HEK293 (cell line): ENCODE results near the gene CDKN2AIP.

Experiments used
- CTCF ChIA-PET: fragments of 350-600 bp; formaldehyde crosslinking; extraction: SDS; loops from one replicate; lab custom pipeline; 2021; ENCODE audit warnings: antibody characterized with exemption; lab: Yijun Ruan, JAX
- POLR2A ChIA-PET: fragments of 300-600 bp; formaldehyde crosslinking; extraction: SDS; loops from one replicate; lab custom pipeline; 2020; ENCODE audit warnings: antibody characterized with exemption, inconsistent platforms; lab: Yijun Ruan, JAX
- H3K27ac ChIP-seq: fragments of 200-500 bp; sonication (Bioruptor generic); 2 replicates; pipeline ENCODE4 v1.5.1; 2014; ENCODE audit warnings: low read depth, low read length, control low read depth, inconsistent platforms; ENCODE audit errors: extremely low read depth
- H3K36me3 ChIP-seq, 2 experiments: fragments of 200-500 bp in 1 of 2; sonication (Bioruptor generic) in 1 of 2; 1 replicate in 1 of 2; 2 replicates in 1 of 2; pipeline ENCODE4 v1.5.1; 2014 to 2017; ENCODE audit warnings: inconsistent platforms in 2 of 2, low read length in 2 of 2; ENCODE audit not compliant: control insufficient read depth in 2 of 2, insufficient read depth in 1 of 2
- H3K4me1 ChIP-seq: fragments of 200-500 bp; sonication (Bioruptor generic); 2 replicates; pipeline ENCODE4 v1.5.1; 2014; ENCODE audit warnings: mild to moderate bottlenecking, low read length, inconsistent platforms; ENCODE audit not compliant: control insufficient read depth, insufficient read depth
- H3K4me3 ChIP-seq: 2 replicates; pipeline ENCODE4 v1.5.1; 2011; ENCODE audit warnings: low read depth, mild to moderate bottlenecking, control low read depth, low read length, moderate library complexity
- H3K9me3 ChIP-seq: fragments of 200-500 bp; sonication (Bioruptor generic); 2 replicates; pipeline ENCODE4 v1.5.1; 2014; ENCODE audit warnings: low read depth, low read length, inconsistent platforms; ENCODE audit not compliant: control insufficient read depth, insufficient read depth
- BCL6B ChIP-seq: fragments of 450-650 bp; formaldehyde crosslinking; IDR thresholded peaks from 2 replicates; pipeline ENCODE4 v1.5.1; 2017; ENCODE audit warnings: missing biosample characterization, missing genetic modification characterization
- KLF17 ChIP-seq: fragments of 450-650 bp; formaldehyde crosslinking; IDR thresholded peaks from 2 replicates; pipeline ENCODE4 v1.5.1; 2016; ENCODE audit warnings: missing biosample characterization, missing genetic modification characterization
- KLF7 ChIP-seq: fragments of 450-650 bp; formaldehyde crosslinking; IDR thresholded peaks from 2 replicates; pipeline ENCODE4 v1.5.1; 2016; ENCODE audit warnings: missing biosample characterization, missing genetic modification characterization, borderline replicate concordance
- KLF8 ChIP-seq: fragments of 450-650 bp; formaldehyde crosslinking; IDR thresholded peaks from 2 replicates; pipeline ENCODE4 v1.5.1; 2016; ENCODE audit warnings: missing biosample characterization, missing genetic modification characterization
- SP3 ChIP-seq: fragments of 450-650 bp; formaldehyde crosslinking; IDR thresholded peaks from 2 replicates; pipeline ENCODE4 v1.5.1; 2016; ENCODE audit warnings: missing biosample characterization, missing genetic modification characterization
- TCF7L2 ChIP-seq: IDR thresholded peaks from 2 replicates; pipeline ENCODE4 v1.6.1; 2011; ENCODE audit warnings: low read depth, mild to moderate bottlenecking, inconsistent platforms, low read length, moderate library complexity, borderline replicate concordance
- TRIM28 ChIP-seq: IDR thresholded peaks from 2 replicates; pipeline ENCODE4 v1.6.1; 2011; ENCODE audit warnings: low read length, control low read depth, borderline replicate concordance
- ZNF140 ChIP-seq: fragments of 450-650 bp; formaldehyde crosslinking; IDR thresholded peaks from 2 replicates; pipeline ENCODE4 v1.5.1; 2016; ENCODE audit warnings: missing biosample characterization, missing genetic modification characterization
- ZNF184 ChIP-seq: fragments of 450-650 bp; IDR thresholded peaks from 2 replicates; pipeline ENCODE4 v1.5.1; 2018; ENCODE audit warnings: missing biosample characterization, mild to moderate bottlenecking, missing genetic modification characterization
- ZNF248 ChIP-seq: fragments of 450-650 bp; formaldehyde crosslinking; IDR thresholded peaks from 2 replicates; pipeline ENCODE4 v1.5.1; 2017; ENCODE audit warnings: missing biosample characterization, missing genetic modification characterization
- ZNF292 ChIP-seq: fragments of 450-650 bp; formaldehyde crosslinking; IDR thresholded peaks from 2 replicates; pipeline ENCODE4 v1.5.1; 2016; ENCODE audit warnings: low read depth, missing biosample characterization, missing genetic modification characterization, borderline replicate concordance
- ZNF335 ChIP-seq: fragments of 450-650 bp; formaldehyde crosslinking; conservative IDR thresholded peaks from 2 replicates; pipeline ENCODE4 v1.5.1; 2016; ENCODE audit warnings: missing biosample characterization, missing genetic modification characterization
- ZNF362 ChIP-seq: fragments of 450-650 bp; formaldehyde crosslinking; IDR thresholded peaks from 2 replicates; pipeline ENCODE4 v1.5.1; 2016; ENCODE audit warnings: missing biosample characterization, missing genetic modification characterization
- ZNF416 ChIP-seq: fragments of 450-650 bp; formaldehyde crosslinking; IDR thresholded peaks from 2 replicates; pipeline ENCODE4 v1.5.1; 2016; ENCODE audit warnings: missing biosample characterization, missing genetic modification characterization
- ZNF48 ChIP-seq: fragments of 450-650 bp; formaldehyde crosslinking; IDR thresholded peaks from 2 replicates; pipeline ENCODE4 v1.5.1; 2016; ENCODE audit warnings: missing biosample characterization, missing genetic modification characterization
- ZNF544 ChIP-seq: fragments of 450-650 bp; formaldehyde crosslinking; IDR thresholded peaks from 2 replicates; pipeline ENCODE4 v1.5.0; 2017; ENCODE audit warnings: missing biosample characterization, missing genetic modification characterization
- ZNF555 ChIP-seq: fragments of 450-650 bp; formaldehyde crosslinking; conservative IDR thresholded peaks from 2 replicates; pipeline ENCODE4 v1.5.1; 2017; ENCODE audit warnings: missing biosample characterization, mild to moderate bottlenecking, missing genetic modification characterization, inconsistent platforms
- ZNF704 ChIP-seq: fragments of 450-650 bp; formaldehyde crosslinking; IDR thresholded peaks from 2 replicates; pipeline ENCODE4 v1.5.1; 2016; ENCODE audit warnings: missing biosample characterization, missing genetic modification characterization
- ZNF792 ChIP-seq: fragments of 450-650 bp; formaldehyde crosslinking; IDR thresholded peaks from 2 replicates; pipeline ENCODE4 v1.5.1; 2016; ENCODE audit warnings: missing biosample characterization, missing genetic modification characterization
- ZSCAN23 ChIP-seq: fragments of 450-650 bp; formaldehyde crosslinking; IDR thresholded peaks from 2 replicates; pipeline ENCODE4 v1.5.1; 2016; ENCODE audit warnings: missing biosample characterization, missing genetic modification characterization

The CDKN2AIP gene

GRCh38 chr4:183416879-183417755 lies 27.3 kb upstream of the CDKN2AIP start:
- no peak overlapping the region for H3K4me3 ChIP-seq
- H3K27ac ChIP-seq = no peak overlapping the region
- H3K36me3 ChIP-seq = no peaks in the 10 kb centered on the region
- H3K4me1 ChIP-seq = no peaks in the 10 kb centered on the region
- no peaks in the 10 kb centered on the region for H3K9me3 ChIP-seq
- ChIA-PET POLR2A (interaction anchor here (0.6 kb wide), 1 partner anchor 34 kb away, joined by 3 read pairs; no protein-coding TSS in a partner anchor), CTCF (interaction anchor here (1.5 kb wide), 1 partner anchor 10 kb away, joined by 7 read pairs; no protein-coding TSS in a partner anchor)
- TF ChIP-seq ZNF416 = no peak

- CTCF ChIA-PET = interaction anchor here (0.7 kb wide), 1 partner anchor 16 kb away, joined by 3 read pairs; no protein-coding TSS in a partner anchor
Measured at GRCh38 chr4:183422962-183423631, 21.3 kb upstream of the CDKN2AIP start.

GRCh38 chr4:183424109-183424744 lies 20.2 kb upstream of the CDKN2AIP start:
- 0 out of 2 replicates have a peak, but pooled peaks have one; percentile 29 for TF ChIP-seq KLF17 (tag by site-specific recombination)
- TF ChIP-seq ZNF335 (tag by site-specific recombination) = no peak
- TF ChIP-seq, all 188 proteins: peak for 1
- Histone ChIP-seq H3K4me3 (no peak overlapping the region), H3K27ac (no peak overlapping the region), H3K4me1 (no peaks in the 10 kb centered on the region), H3K9me3 (no peaks in the 10 kb centered on the region), H3K36me3 (no peaks in the 10 kb centered on the region)
- CTCF ChIA-PET = no interaction called here
- POLR2A ChIA-PET = no interaction called here

More at GRCh38 chr4:183422962-183423631, 21.3 kb upstream of the CDKN2AIP start:
- Histone ChIP-seq H3K4me1 (no peaks in the 10 kb centered on the region), H3K9me3 (no peaks in the 10 kb centered on the region), H3K36me3 (no peaks in the 10 kb centered on the region), H3K4me3 (no peak overlapping the region), H3K27ac (no peak overlapping the region)
- TF ChIP-seq ZNF248 (no peak), KLF8 (no peak), ZNF292 (tag by site-specific recombination) (no peak), ZSCAN23 (no peak), BCL6B (no peak), ZNF184 (tag by site-specific recombination) (no peak), ZNF792 (no peak), TRIM28 (no peak), ZNF140 (no peak)
- POLR2A ChIA-PET = no interaction called here

GRCh38 chr4:183426507-183426906 lies 17.9 kb upstream of the CDKN2AIP start:
- no peak for TF ChIP-seq ZNF362 (tag by site-specific recombination)
- no peak for TF ChIP-seq ZNF544 (tag by site-specific recombination)
- TF ChIP-seq TCF7L2 = no peak
- TF ChIP-seq ZNF704 (tag by site-specific recombination) = no peak
- TF ChIP-seq SP3 (tag by site-specific recombination) = no peak
- TF ChIP-seq ZNF48 (tag by site-specific recombination) = no peak
- TF ChIP-seq KLF7 = no peak
- TF ChIP-seq ZNF555 (tag by site-specific recombination) = no peak
- POLR2A ChIA-PET = no interaction called here
- Histone ChIP-seq H3K4me1 (no peaks in the 10 kb centered on the region), H3K36me3 (no peaks in the 10 kb centered on the region), H3K4me3 (no peak overlapping the region), H3K27ac (no peak overlapping the region), H3K9me3 (no peaks in the 10 kb centered on the region)
- CTCF ChIA-PET = no interaction called here
